LNCaP clone FGC (cell line): Measurements from ENCODE around the gene SAP30.

Source experiments
- DNase-seq: peaks from one replicate; pipeline ENCODE4 v3.0.0-alpha.2; 2011; ENCODE audit warnings: low read depth
- H3K4me3 ChIP-seq: 2 replicates; pipeline ENCODE4 v1.5.1; 2011; ENCODE audit warnings: mild to moderate bottlenecking, low read depth, low read length, control low read depth
- CTCF ChIP-seq: IDR thresholded peaks from 2 replicates; pipeline ENCODE4 v1.5.1; 2012; ENCODE audit warnings: mild to moderate bottlenecking; ENCODE audit not compliant: control insufficient read depth, insufficient read depth; ENCODE audit errors: extremely low read depth

The SAP30 gene

GRCh38 chr4:173424899-173425805 is 54.4 kb downstream of the SAP30 start:
- TF ChIP-seq CTCF, result no peak
- no peak for DNase-seq
- H3K4me3 ChIP-seq, result no peak overlapping the region

GRCh38 chr4:173426064-173426463 is 55.3 kb downstream of the SAP30 start:
- TF ChIP-seq CTCF, result no peak
- no peak for DNase-seq
- H3K4me3 ChIP-seq, result no peak overlapping the region
